ENCODE measurements around the gene PARP12.

Gene PARP12

DNA sequence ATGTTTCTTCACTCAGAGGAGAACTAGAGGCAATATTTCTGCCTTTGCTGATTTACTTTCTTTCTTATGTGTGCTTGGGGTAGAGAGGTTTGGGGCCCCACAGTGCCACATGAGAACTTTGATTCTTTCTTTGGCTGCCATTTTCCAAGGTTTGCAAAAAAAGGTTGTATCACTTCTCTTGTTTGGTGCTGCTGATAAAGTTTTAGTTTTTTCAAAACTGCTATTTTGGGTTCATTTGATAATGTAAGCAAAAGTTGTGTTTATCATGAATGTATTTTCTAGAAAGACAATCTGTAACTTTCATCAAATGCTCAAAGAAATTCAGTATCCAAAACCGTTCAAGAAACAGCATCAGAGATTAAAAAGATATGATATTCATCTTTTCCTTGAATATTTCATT lies 30.6 kb upstream of the PARP12 start:
- TF ChIP-seq CTCF (IDR thresholded peaks at IDR 0.05; ENCODE audit: low read depth, low read length, poor library complexity, severe bottlenecking) (no peak), EZH2phosphoT487 (IDR thresholded peaks at IDR 0.05; ENCODE audit: borderline replicate concordance, low read length) (no peak)
- Histone ChIP-seq H3K9me2 (replicated peaks; ENCODE audit: control insufficient read depth, low read length) (no peaks in the 10 kb centered on the region), H3K36me3 (ENCODE audit: control insufficient read depth, low read length) (peaks cover 91% of the 10 kb centered on the region)

GRCh38 chr7:140085447-140085846 lies 22.7 kb upstream of the PARP12 start:
- no peak overlapping the region for H3K27ac ChIP-seq (ENCODE audit: low read depth, low read length)
- peaks cover 6% of the 10 kb centered on the region; the same call in 1 of the 2 replicates for H3F3A ChIP-seq (ENCODE audit: control insufficient read depth, insufficient read depth)
- H3K9me2 ChIP-seq (replicated peaks; ENCODE audit: control insufficient read depth, low read length) = no peaks in the 10 kb centered on the region
- TF ChIP-seq EZH2phosphoT487 (IDR thresholded peaks at IDR 0.05; ENCODE audit: borderline replicate concordance, low read length) (no peak), CTCF (IDR thresholded peaks at IDR 0.05; ENCODE audit: low read depth, low read length, poor library complexity, severe bottlenecking) (no peak)
- peaks cover 27% of the 10 kb centered on the region for H3K36me3 ChIP-seq (ENCODE audit: control insufficient read depth, low read length)
- 0 out of 2 replicates have a peak, but pooled peaks cover 3% of the 10 kb centered on the region for H4K20me1 ChIP-seq (ENCODE audit: control insufficient read depth, insufficient read depth, low read depth, low read length)
- peaks cover 7% of the 10 kb centered on the region for H3K4me1 ChIP-seq (ENCODE audit: control insufficient read depth, low read length)
- H3K4me3 ChIP-seq (ENCODE audit: low read length) = no peak overlapping the region
- H3K9me3 ChIP-seq (ENCODE audit: control insufficient read depth, insufficient read depth, low read length) = no peaks in the 10 kb centered on the region
- H3K27me3 ChIP-seq (ENCODE audit: control insufficient read depth, low read length) = peaks cover 2% of the 10 kb centered on the region; the same call in 1 of the 2 replicates
- H3K4me2 ChIP-seq (ENCODE audit: low read length) = no peak overlapping the region
- no peaks in the 10 kb centered on the region for H3K79me2 ChIP-seq (ENCODE audit: control insufficient read depth, low read length)

More for the DNA sequence above, 30.6 kb upstream of the PARP12 start:
- no peaks in the 10 kb centered on the region for H4K20me1 ChIP-seq (ENCODE audit: control insufficient read depth, insufficient read depth, low read depth, low read length)
- no peak overlapping the region for H3K4me2 ChIP-seq (ENCODE audit: low read length)
- no peak overlapping the region for H3K4me3 ChIP-seq (ENCODE audit: low read length)
- no peaks in the 10 kb centered on the region for H3K79me2 ChIP-seq (ENCODE audit: control insufficient read depth, low read length)
- H3K27me3 ChIP-seq (ENCODE audit: control insufficient read depth, low read length) = no peaks in the 10 kb centered on the region
- H3K27ac ChIP-seq (ENCODE audit: low read depth, low read length) = no peak overlapping the region
- no peaks in the 10 kb centered on the region for H3K9me3 ChIP-seq (ENCODE audit: control insufficient read depth, insufficient read depth, low read length)
- no peaks in the 10 kb centered on the region for H3K4me1 ChIP-seq (ENCODE audit: control insufficient read depth, low read length)
- no peaks in the 10 kb centered on the region for H3F3A ChIP-seq (ENCODE audit: control insufficient read depth, insufficient read depth)

DNA sequence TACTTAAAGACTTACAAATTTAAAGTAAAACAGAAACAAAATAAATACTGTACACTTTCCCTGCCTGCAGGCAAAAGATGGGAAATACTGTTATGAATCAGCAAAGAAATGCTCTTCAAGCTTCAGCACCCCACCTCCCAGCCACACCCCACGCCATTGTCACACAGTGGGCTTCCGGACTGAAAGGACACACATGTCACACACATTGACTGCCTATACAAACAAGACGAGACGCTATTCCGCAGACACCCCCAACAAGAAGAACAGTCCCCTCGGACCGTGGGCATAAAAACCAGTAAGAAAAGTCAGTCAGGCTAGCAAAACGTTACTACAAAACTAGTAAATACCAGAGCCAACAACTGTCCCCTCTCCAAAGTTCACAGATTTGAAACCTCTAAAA lies 22.2 kb upstream of the PARP12 start:
- H3K4me2 ChIP-seq (ENCODE audit: low read length) = no peak overlapping the region

More for the DNA sequence above, 22.2 kb upstream of the PARP12 start:
- Histone ChIP-seq H3K9me3 (ENCODE audit: control insufficient read depth, insufficient read depth, low read length) (no peaks in the 10 kb centered on the region), H3K36me3 (ENCODE audit: control insufficient read depth, low read length) (peaks cover 25% of the 10 kb centered on the region), H3K27me3 (ENCODE audit: control insufficient read depth, low read length) (peaks cover 6% of the 10 kb centered on the region; the same call in 1 of the 2 replicates), H3K27ac (ENCODE audit: low read depth, low read length) (no peak overlapping the region), H3K4me1 (ENCODE audit: control insufficient read depth, low read length) (peaks cover 7% of the 10 kb centered on the region), H4K20me1 (ENCODE audit: control insufficient read depth, insufficient read depth, low read depth, low read length) (0 out of 2 replicates have a peak, but pooled peaks cover 3% of the 10 kb centered on the region), H3K79me2 (ENCODE audit: control insufficient read depth, low read length) (no peaks in the 10 kb centered on the region), H3F3A (ENCODE audit: control insufficient read depth, insufficient read depth) (peaks cover 6% of the 10 kb centered on the region; the same call in 1 of the 2 replicates), H3K4me3 (ENCODE audit: low read length) (no peak overlapping the region), H3K9me2 (replicated peaks; ENCODE audit: control insufficient read depth, low read length) (no peaks in the 10 kb centered on the region)
- TF ChIP-seq CTCF (IDR thresholded peaks at IDR 0.05; ENCODE audit: low read depth, low read length, poor library complexity, severe bottlenecking) (no peak), EZH2phosphoT487 (IDR thresholded peaks at IDR 0.05; ENCODE audit: borderline replicate concordance, low read length) (no peak)

All from DOHH2 (cell line).